Lower leg skin (tissue), 4 donors: ENCODE measurements around the gene TIMM44. TPM values are rescaled to one million over a fixed set of nuclear protein-coding genes. Genes with fewer than 3 reads are reported as not detected.

ENCODE experiments used
- DNase-seq, 2 donors: peaks; one replicate each; pipeline ENCODE4 v3.0.0-alpha.2; 2019; ENCODE audit warnings: low spot score in 2 of 2
- H3K4me3 ChIP-seq: fragments of 200-600 bp; sonication (generic); 2 replicates; pipeline ENCODE4 v1.5.1; 2017; ENCODE audit warnings: mild to moderate bottlenecking, low read depth; ENCODE audit not compliant: poor library complexity, severe bottlenecking
- CTCF ChIP-seq, 3 donors: fragments of 450-650 bp; IDR thresholded peaks; one replicate each; pipeline ENCODE4 v1.5.1; 2016; ENCODE audit warnings: antibody characterized with exemption in 3 of 3, mild to moderate bottlenecking in 3 of 3, moderate library complexity in 2 of 3
- POLR2A ChIP-seq, 2 donors: fragments of 450-650 bp; IDR thresholded peaks; one replicate each; pipeline ENCODE4 v1.6.1; 2016 to 2017; ENCODE audit warnings: antibody characterized with exemption in 2 of 2, mild to moderate bottlenecking in 1 of 2, moderate library complexity in 1 of 2
- WGBS, 2 donors: methylation state at CpG; one replicate each; pipeline ENCODE4 v1.1.5; 2018; 5-methylcytosine and 5-hydroxymethylcytosine counted together
- intact Hi-C: fragments of 100-400 bp; cut with DNase I; formaldehyde crosslinking; loops from one replicate; pipeline ENCODE4 v1.15.0; 2023; ENCODE audit warnings: low total_unique reads
- total RNA-seq, 4 donors: library from RNA; depleted of rRNA; stranded (reverse); fragments of >200 nt; gene quantifications; one replicate each; pipeline ENCODE4 v1.1.0, GENCODE V29; 2016

Gene TIMM44
- total RNA-seq, 4 donors from 2014 or later = 36.8 to 119 (median 51.7) TPM

GRCh38 chr19:7917267-7918061 lies 26.0 kb downstream of the TIMM44 start:
- H3K4me3 ChIP-seq = no peak overlapping the region
- no peak for DNase-seq
- intact Hi-C loops = no loop called here
- 1 to 2% methylated on average over 19 to 33 of the region's 71 CpGs for WGBS, 2 donors
- TF ChIP-seq POLR2A (IDR thresholded peaks at IDR 0.05) = no peak

- intact Hi-C loops = no loop called here
- 9 to 14% methylated on average over 8 to 12 of the region's 12 CpGs for WGBS, 2 donors
- TF ChIP-seq CTCF (IDR thresholded peaks at IDR 0.05) (no peak), POLR2A (IDR thresholded peaks at IDR 0.05) (no peak)
- H3K4me3 ChIP-seq = no peak overlapping the region
- DNase-seq = no peak
Measured at GRCh38 chr19:7916955-7917266, 26.6 kb downstream of the TIMM44 start.

GRCh38 chr19:7916103-7916954 lies 27.1 kb downstream of the TIMM44 start:
- no peak for TF ChIP-seq POLR2A (IDR thresholded peaks at IDR 0.05)
- TF ChIP-seq CTCF (IDR thresholded peaks at IDR 0.05) = no peak
- no peak overlapping the region for H3K4me3 ChIP-seq
- intact Hi-C loops = no loop called here
- WGBS, 2 donors = 1% methylated on average over 63 to 71 of the region's 104 CpGs
- DNase-seq = no peak

- WGBS, 2 donors = 45 to 48% methylated on average over 23 of the region's 24 CpGs
- TF ChIP-seq CTCF (IDR thresholded peaks at IDR 0.05) = no peak
- intact Hi-C loops = no loop called here
- no peak for DNase-seq
- H3K4me3 ChIP-seq = no peak overlapping the region
Measured at GRCh38 chr19:7915250-7916102, 28.0 kb downstream of the TIMM44 start.

GRCh38 chr19:7914598-7915045 lies 28.8 kb downstream of the TIMM44 start, which contains the start of gene TGFBR3L:
Gene TGFBR3L, plus strand, starts transcription at chr19:7914830.
- H3K4me3 ChIP-seq = no peak within 1 kb of the TSS
- intact Hi-C loops = no loop called here
- TF ChIP-seq CTCF (IDR thresholded peaks at IDR 0.05) = no peak
- TF ChIP-seq POLR2A (IDR thresholded peaks at IDR 0.05) = no peak
- no peak for DNase-seq
- WGBS, 2 donors = 61 to 68% methylated on average over 9 to 10 of the region's 12 CpGs
